Measurements from ENCODE around the gene LRRC63. TPM values are rescaled to one million over a fixed set of nuclear protein-coding genes. Genes with fewer than 3 reads are reported as not detected.

The LRRC63 gene
- total and polyA plus RNA-seq, 4 donors: 0.13 to 1.1 (median 0.50) TPM

GRCh38 chr13:46171739-46172138 is 40.0 kb upstream of the LRRC63 start:
- Histone ChIP-seq H3K9ac (ENCODE audit: insufficient read depth in 1 of 2, low read length in 2 of 2) (no peak overlapping the region), H3K9me3 (ENCODE audit: control insufficient read depth in 4 of 4, insufficient read depth in 3 of 4, low read length in 3 of 4) (no peaks in the 10 kb centered on the region), H3K27me3 (ENCODE audit: control insufficient read depth in 3 of 3, insufficient read depth in 3 of 3, low read length in 2 of 3) (no peaks in the 10 kb centered on the region), H3K4me1 (ENCODE audit: control insufficient read depth in 5 of 5, insufficient read depth in 5 of 5, low read length in 5 of 5) (peaks cover 0 to 12% (median 3%) of the 10 kb centered on the region in 5 donors), H3K4me3 (no peak overlapping the region), H3K36me3 (ENCODE audit: control insufficient read depth in 4 of 4, insufficient read depth in 4 of 4, low read length in 4 of 4) (no peaks in the 10 kb centered on the region), H3K27ac (ENCODE audit: low read depth in 1 of 2, low read length in 1 of 2) (peak overlapping the region in 1 of 2 donors; percentile 63)
- WGBS, 2 donors: 87 to 89% methylated on average over 7 of the region's 7 CpGs
- DNase-seq (no peak), ATAC-seq (ENCODE audit: insufficient read depth, low FRiP score) (no peak)
- no peak for TF ChIP-seq CTCF (IDR thresholded peaks at IDR 0.05; ENCODE audit: control extremely low read depth, extremely low read depth)

- Histone ChIP-seq H3K27me3 (ENCODE audit: control insufficient read depth in 3 of 3, insufficient read depth in 3 of 3, low read length in 2 of 3) (no peaks in the 10 kb centered on the region), H3K9ac (ENCODE audit: insufficient read depth in 1 of 2, low read length in 2 of 2) (no peak overlapping the region), H3K27ac (ENCODE audit: low read depth in 1 of 2, low read length in 1 of 2) (peak overlapping the region in 1 of 2 donors; percentile 75), H3K9me3 (ENCODE audit: control insufficient read depth in 4 of 4, insufficient read depth in 3 of 4, low read length in 3 of 4) (no peaks in the 10 kb centered on the region), H3K36me3 (ENCODE audit: control insufficient read depth in 4 of 4, insufficient read depth in 4 of 4, low read length in 4 of 4) (no peaks in the 10 kb centered on the region), H3K4me1 (ENCODE audit: control insufficient read depth in 5 of 5, insufficient read depth in 5 of 5, low read length in 5 of 5) (peaks cover 0 to 12% (median 3%) of the 10 kb centered on the region in 5 donors), H3K4me3 (no peak overlapping the region)
- ATAC-seq (ENCODE audit: insufficient read depth, low FRiP score) (peak; percentile 27), DNase-seq (no peak)
- WGBS, 2 donors: 20 to 52% methylated on average over 6 of the region's 6 CpGs
- TF ChIP-seq CTCF (IDR thresholded peaks at IDR 0.05; ENCODE audit: control extremely low read depth, extremely low read depth): no peak
Observed at GRCh38 chr13:46172531-46172991, 39.2 kb upstream of the LRRC63 start.

GRCh38 chr13:46173656-46174055 is 38.1 kb upstream of the LRRC63 start:
- TF ChIP-seq CTCF (IDR thresholded peaks at IDR 0.05; ENCODE audit: control extremely low read depth, extremely low read depth): no peak
- DNase-seq (no peak), ATAC-seq (ENCODE audit: insufficient read depth, low FRiP score) (no peak)
- Histone ChIP-seq H3K4me3 (no peak overlapping the region), H3K9me3 (ENCODE audit: control insufficient read depth in 4 of 4, insufficient read depth in 3 of 4, low read length in 3 of 4) (no peaks in the 10 kb centered on the region), H3K36me3 (ENCODE audit: control insufficient read depth in 4 of 4, insufficient read depth in 4 of 4, low read length in 4 of 4) (no peaks in the 10 kb centered on the region), H3K27ac (ENCODE audit: low read depth in 1 of 2, low read length in 1 of 2) (no peak overlapping the region), H3K4me1 (ENCODE audit: control insufficient read depth in 5 of 5, insufficient read depth in 5 of 5, low read length in 5 of 5) (peaks cover 0 to 12% (median 3%) of the 10 kb centered on the region in 5 donors), H3K9ac (ENCODE audit: insufficient read depth in 1 of 2, low read length in 2 of 2) (no peak overlapping the region), H3K27me3 (ENCODE audit: control insufficient read depth in 3 of 3, insufficient read depth in 3 of 3, low read length in 2 of 3) (no peaks in the 10 kb centered on the region)
- 33 to 67% methylated on average over 2 of the region's 2 CpGs for WGBS, 2 donors

GRCh38 chr13:46176756-46177155 is 35.0 kb upstream of the LRRC63 start:
- TF ChIP-seq CTCF (IDR thresholded peaks at IDR 0.05; ENCODE audit: control extremely low read depth, extremely low read depth): no peak
- H3K27ac ChIP-seq (ENCODE audit: low read depth in 1 of 2, low read length in 1 of 2): no peak overlapping the region
- no peak overlapping the region for H3K9ac ChIP-seq (ENCODE audit: insufficient read depth in 1 of 2, low read length in 2 of 2)
- ATAC-seq (ENCODE audit: insufficient read depth, low FRiP score) (no peak), DNase-seq (no peak)
- H3K27me3 ChIP-seq (ENCODE audit: control insufficient read depth in 3 of 3, insufficient read depth in 3 of 3, low read length in 2 of 3): no peaks in the 10 kb centered on the region
- no peak overlapping the region for H3K4me3 ChIP-seq
- WGBS, 2 donors: 20 to 45% methylated on average over 3 of the region's 3 CpGs
- no peaks in the 10 kb centered on the region for H3K9me3 ChIP-seq (ENCODE audit: control insufficient read depth in 4 of 4, insufficient read depth in 3 of 4, low read length in 3 of 4)
- H3K4me1 ChIP-seq (ENCODE audit: control insufficient read depth in 5 of 5, insufficient read depth in 5 of 5, low read length in 5 of 5): no peaks in the 10 kb centered on the region
- H3K36me3 ChIP-seq (ENCODE audit: control insufficient read depth in 4 of 4, insufficient read depth in 4 of 4, low read length in 4 of 4): no peaks in the 10 kb centered on the region

Data from lung (tissue), 12 donors.